Left renal pelvis (tissue), 4 donors: Measurements from ENCODE around the gene SLC30A2. TPM values are rescaled to one million over a fixed set of nuclear protein-coding genes. Genes with fewer than 3 reads are reported as not detected.

Experiments used
- DNase-seq, 4 donors: peaks; one replicate each; pipeline ENCODE4 v3.0.0-alpha.2; 2013; ENCODE audit warnings: low read depth in 4 of 4, low spot score in 3 of 4
- polyA plus RNA-seq, 4 donors: library from polyadenylated mRNA; unstranded; fragments of 120-200 nt; gene quantifications; one replicate each; pipeline ENCODE4 v1.2.1, GENCODE V29; 2013; ENCODE audit not compliant: insufficient read length in 4 of 4

SLC30A2 gene
- polyA plus RNA-seq, 4 donors, result 0.37 to 5.3 (median 3.6) TPM

DNA sequence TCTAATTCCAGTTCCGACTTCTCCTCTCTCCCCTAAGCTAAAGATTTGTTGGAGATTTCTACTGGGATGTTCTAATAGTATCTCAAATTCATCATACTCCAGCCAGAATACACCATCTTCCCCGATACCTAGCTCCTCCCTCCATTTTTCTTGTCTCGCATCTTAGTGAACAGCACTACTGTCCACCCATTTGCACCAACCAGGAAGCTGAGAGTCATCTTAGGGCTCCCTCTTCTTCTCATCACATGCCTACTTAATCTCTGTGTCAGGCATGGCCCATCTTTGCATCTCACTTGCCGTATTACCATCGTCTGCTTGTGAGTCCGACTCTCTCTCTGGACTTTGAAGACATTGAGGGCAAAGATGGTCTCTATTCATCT lies 25.0 kb upstream of the SLC30A2 start:
- DNase-seq, result no peak

GRCh38 chr1:26070296-26070962 lies 24.5 kb upstream of the SLC30A2 start:
- no peak for DNase-seq

DNA sequence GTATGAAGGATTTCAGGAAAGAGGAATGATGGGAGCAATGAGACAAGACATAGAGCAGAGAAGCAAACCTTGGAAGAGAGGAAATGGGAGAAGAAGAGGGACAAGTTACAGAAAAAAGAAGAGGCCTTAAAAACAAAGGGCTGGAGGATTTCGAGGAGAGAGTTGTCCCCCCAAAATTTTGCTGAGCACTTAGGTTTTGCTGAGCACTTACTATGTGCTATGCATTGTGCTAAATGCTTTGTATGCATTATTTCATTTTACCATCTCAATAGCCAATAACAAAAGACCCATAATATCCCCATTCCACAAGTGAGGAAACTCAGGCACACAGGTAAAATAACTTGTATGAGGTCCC lies 24.0 kb upstream of the SLC30A2 start:
- DNase-seq, result no peak

GRCh38 chr1:26067432-26067911 lies 21.6 kb upstream of the SLC30A2 start, which contains the start of gene TRIM63:
TRIM63 (minus strand) TSS chr1:26067630; CDS start chr1:26067494, 136 bp downstream.
- no peak for DNase-seq

- no peak for DNase-seq
These were observed 20.9 kb upstream of the SLC30A2 start for GRCh38 chr1:26066857-26067256.

DNA sequence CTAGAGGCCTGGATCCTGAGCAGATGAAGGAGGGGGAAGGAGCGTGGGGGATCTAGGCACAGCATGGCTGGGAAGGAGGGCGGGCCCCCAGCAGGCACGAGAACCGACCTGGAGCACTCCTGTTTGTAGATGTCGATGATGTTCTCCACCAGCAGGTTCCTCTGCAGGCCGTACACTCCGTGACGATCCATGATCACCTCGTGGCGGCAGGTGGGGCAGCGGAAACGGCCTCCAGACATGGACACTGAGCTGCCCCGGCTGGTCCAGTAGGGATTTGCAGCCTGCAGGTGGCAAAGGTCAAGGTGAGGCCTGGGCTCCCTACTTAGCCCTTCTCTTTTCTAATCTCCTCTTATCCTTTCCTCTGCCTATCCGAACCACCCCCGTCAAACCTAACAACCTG lies 20.2 kb upstream of the SLC30A2 start:
- DNase-seq, result no peak

- no peak for DNase-seq
These were observed 18.6 kb upstream of the SLC30A2 start for GRCh38 chr1:26064553-26064952.

DNA sequence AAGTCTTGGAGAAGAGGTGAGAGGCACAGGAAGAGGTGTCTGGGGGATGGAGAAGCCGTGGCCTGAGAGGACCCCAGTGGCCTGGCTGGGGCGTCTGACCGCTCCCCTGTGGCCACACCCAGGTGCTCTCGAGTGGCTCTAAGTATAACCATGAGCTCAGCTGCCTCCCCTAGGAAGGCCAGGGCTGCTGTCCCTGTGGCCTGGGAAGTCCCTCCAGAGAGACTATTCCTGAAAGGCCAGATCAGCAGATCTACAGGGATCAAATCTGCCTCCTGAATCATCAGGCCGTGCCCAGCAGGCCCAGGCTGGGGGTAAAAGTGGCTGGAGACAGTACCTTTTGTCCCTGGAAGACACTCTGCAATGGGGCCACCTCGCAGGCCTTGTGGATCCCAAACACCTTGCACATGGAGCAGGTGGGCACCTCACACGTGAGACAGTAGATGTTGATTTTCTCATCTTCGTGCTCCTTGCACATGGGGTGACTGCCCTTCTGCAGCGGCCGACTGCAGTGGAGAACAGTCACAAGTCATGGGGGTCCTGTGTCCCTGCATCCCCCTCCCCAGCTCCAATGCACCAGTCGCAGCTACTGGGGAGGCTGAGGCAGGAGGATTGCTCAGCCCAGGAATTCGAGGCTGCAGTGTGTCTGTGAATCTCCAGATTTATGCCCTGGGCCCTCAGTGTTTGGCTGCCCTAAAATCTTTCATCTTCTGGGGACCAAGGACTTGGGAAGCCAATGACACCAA lies 15.1 kb upstream of the SLC30A2 start:
- no peak for DNase-seq

DNA sequence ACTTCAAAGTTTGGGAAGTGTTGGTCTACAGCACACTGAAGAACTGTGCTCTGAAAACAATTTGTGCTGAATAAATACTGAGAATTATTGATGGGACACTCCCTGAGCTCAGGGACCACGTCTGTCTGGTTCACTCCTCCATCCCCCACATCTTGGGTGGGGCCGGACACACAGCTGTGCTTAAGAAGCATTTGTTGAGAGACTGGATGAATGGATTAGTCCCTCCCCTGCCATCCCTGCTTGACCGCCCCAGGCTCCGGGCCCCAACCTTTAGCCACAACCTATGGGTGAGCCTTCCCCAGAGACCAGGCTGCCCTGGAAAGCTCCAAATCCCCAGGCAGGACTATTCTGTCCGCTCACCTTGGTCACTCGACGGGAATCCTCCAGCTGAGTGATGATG lies 14.0 kb upstream of the SLC30A2 start:
- DNase-seq, result no peak

DNA sequence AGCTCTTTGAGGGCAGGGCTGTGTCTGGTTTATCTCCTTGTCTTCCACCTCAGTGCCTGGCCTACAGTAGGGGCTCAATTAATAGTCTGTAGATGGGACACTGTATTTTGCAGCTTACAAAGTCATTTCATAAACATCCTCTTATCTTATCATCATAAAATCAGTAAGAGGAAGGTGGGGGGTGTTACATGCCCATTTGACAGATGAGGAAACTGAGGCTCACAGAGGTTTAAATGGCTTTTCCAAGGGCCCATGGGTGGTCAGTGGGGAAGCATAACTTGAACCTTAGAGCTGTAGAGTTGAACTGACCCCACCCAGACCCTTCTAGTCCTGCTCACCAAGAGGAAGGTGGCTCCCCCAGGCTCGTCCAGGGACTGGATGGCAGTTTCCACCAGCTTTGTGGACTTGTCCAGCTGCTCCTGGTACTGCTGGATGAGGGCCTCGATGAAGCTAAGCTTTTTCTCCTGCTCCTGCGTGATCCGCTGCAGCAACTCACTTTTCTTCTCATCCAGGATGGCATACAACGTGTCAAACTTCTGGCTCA lies 12.2 kb upstream of the SLC30A2 start:
- DNase-seq, result no peak

- DNase-seq, result no peak
These were observed 11.3 kb upstream of the SLC30A2 start for GRCh38 chr1:26057189-26057588.

GRCh38 chr1:26055041-26055440 lies 9.1 kb upstream of the SLC30A2 start:
- no peak for DNase-seq

DNA sequence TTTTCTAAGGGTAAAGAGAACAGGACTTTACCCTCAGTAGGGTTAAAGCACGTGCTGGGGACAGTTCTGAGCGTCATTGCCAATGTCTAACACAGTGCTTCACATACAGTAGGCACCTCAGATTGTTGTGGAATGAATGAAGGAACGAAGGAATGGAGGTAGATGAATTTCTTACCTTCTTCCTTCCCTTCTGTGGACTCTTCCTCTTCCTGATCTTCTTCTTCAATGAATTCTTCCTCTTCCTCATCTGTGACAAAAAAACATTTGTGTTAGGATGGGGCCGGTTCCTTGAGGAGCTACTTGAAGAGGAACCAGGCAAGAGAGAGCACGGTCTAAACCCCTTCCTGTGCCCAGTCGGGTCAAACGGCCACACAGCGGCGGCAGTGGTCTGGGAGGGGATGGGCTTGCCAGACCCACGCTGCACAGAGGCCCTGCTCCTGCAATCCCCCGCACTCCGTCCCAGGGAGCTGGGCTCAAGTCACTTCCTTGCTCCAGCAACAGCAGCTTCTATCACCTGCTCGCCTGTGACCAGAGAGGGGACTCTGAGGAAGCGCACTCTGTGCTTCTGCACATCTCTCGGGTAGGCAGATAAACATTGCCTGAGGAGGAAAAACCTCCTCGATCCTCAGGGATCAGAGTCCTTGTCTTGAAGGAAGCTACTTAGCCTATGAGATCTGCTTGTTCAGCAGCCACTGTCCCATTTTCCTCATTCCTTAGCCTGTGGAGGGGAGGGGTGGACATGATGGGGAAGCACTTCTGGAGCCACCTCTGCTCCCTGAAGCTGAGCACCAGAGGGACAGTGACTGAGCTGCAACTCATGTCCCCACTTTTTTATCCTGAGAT lies 8.0 kb upstream of the SLC30A2 start:
- no peak for DNase-seq

- DNase-seq, result no peak
These were observed 4.3 kb upstream of the SLC30A2 start for GRCh38 chr1:26050248-26050640.

- no peak for DNase-seq
These were observed 3.8 kb upstream of the SLC30A2 start for GRCh38 chr1:26049531-26050247.

DNA sequence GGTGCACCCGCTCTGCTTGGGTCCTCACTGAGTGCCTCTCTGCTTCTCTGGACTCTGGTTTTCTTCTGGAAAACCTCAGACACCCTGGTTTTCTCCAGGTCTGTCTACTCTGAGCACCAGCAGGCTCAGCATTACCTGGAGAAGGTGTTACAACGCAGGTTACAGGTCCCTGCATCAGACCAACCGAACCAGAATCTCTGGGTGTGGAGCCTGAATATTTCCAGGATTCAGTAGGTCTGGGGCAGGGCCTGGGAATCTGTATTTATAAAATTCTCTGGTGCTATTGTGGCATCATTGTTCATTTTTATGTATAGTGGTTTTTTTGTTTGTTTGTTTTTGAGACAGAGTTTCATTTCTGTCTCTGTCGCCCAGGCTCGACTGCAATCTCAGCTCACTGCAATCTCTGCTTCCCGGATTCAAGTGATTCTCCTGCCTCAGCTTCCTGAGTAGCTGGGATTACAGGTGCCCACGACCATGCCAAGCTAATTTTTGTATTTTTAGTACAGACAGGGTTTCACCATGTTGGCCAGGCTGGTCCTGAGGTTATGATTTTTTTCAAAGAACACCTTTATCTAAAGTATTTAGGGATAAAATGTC lies 1.5 kb upstream of the SLC30A2 start:
- DNase-seq, result no peak

GRCh38 chr1:26046246-26047095 lies 553 bp upstream of the SLC30A2 start:
- no peak for DNase-seq

- no peak for DNase-seq
These were observed 772 bp downstream of the SLC30A2 start for GRCh38 chr1:26044971-26045721.
